GM12878 (cell line): ENCODE measurements around the gene ST8SIA3. TPM values are rescaled to one million over a fixed set of nuclear protein-coding genes. Genes with fewer than 3 reads are reported as not detected.

ENCODE experiments used
- ATAC-seq: fragments of 200-7000 bp; cut with Tn5 transposase; 3 replicates; pipeline ENCODE4 v1.9.1; 2020; ENCODE audit warnings: mild to moderate bottlenecking, moderate library complexity
- BruUV-seq: library from RNA; stranded (reverse); fragments of 400-500 nt; replicated peaks from 2 replicates; lab custom pipeline; 2021; lab: Mats Ljungman, UMichigan
- CTCF ChIA-PET: fragments of 300-600 bp; sonication (Branson Sonifier 250); formaldehyde crosslinking; extraction: SDS; loops from one replicate; lab custom pipeline; 2021; ENCODE audit warnings: inconsistent platforms; lab: Yijun Ruan, JAX
- POLR2A ChIA-PET: fragments of 350-600 bp; formaldehyde crosslinking; extraction: SDS; loops from one replicate; lab custom pipeline; 2021; ENCODE audit warnings: inconsistent platforms; lab: Charles Lee
- RAD21 ChIA-PET: fragments of 300-600 bp; sonication (Branson Sonifier 250); formaldehyde crosslinking; loops from one replicate; lab custom pipeline; 2023; ENCODE audit warnings: antibody characterized with exemption; ENCODE audit not compliant: unreplicated experiment; lab: Charles Lee
- SMC1A ChIA-PET: fragments of 300-600 bp; sonication (Branson Sonifier 250); formaldehyde crosslinking; loops from one replicate; lab custom pipeline; 2023; ENCODE audit not compliant: unreplicated experiment, uncharacterized antibody; lab: Charles Lee
- DNase-seq: peaks from one replicate; pipeline ENCODE4 v3.0.0-alpha.2; 2011; ENCODE audit warnings: low read depth, low spot score
- FAIRE-seq: peaks from 3 replicates; lab custom pipeline; 2011; peaks lifted over from hg19 to GRCh38; lab: Jason Lieb, UNC
- H2AFZ ChIP-seq: 2 replicates; pipeline ENCODE4 v1.6.0; 2011; ENCODE audit warnings: low read depth, low read length, control low read depth; ENCODE audit not compliant: control insufficient read depth
- H3K27ac ChIP-seq: 2 replicates; pipeline ENCODE4 v1.5.1; 2011; ENCODE audit warnings: control low read depth; ENCODE audit not compliant: control insufficient read depth, insufficient read depth
- H3K27me3 ChIP-seq, 2 experiments: replicated peaks in 1 of 2; 2 replicates each; pipeline versions ENCODE4 v1.6.0 to v1.6.1; 2011; ENCODE audit warnings: low read length in 1 of 2; ENCODE audit not compliant: control insufficient read depth in 2 of 2, insufficient read depth in 2 of 2
- H3K36me3 ChIP-seq, 2 experiments: 2 replicates each; pipeline ENCODE4 v1.5.1; 2011; ENCODE audit warnings: low read length in 1 of 2; ENCODE audit not compliant: control insufficient read depth in 2 of 2, insufficient read depth in 2 of 2
- H3K4me1 ChIP-seq: 2 replicates; pipeline ENCODE4 v1.6.1; 2011; ENCODE audit warnings: mild to moderate bottlenecking, low read length, moderate library complexity, mixed read lengths; ENCODE audit not compliant: control insufficient read depth, insufficient read depth
- H3K4me2 ChIP-seq: 2 replicates; pipeline ENCODE4 v1.6.0; 2011; ENCODE audit warnings: control low read depth; ENCODE audit not compliant: control insufficient read depth, insufficient read depth
- H3K4me3 ChIP-seq: fragments of 200-600 bp; sonication (generic); 2 replicates; pipeline ENCODE4 v1.5.1; 2016
- H3K79me2 ChIP-seq: 2 replicates; pipeline ENCODE4 v1.6.0; 2011; ENCODE audit warnings: low read length; ENCODE audit not compliant: control insufficient read depth, insufficient read depth
- H3K9ac ChIP-seq: 2 replicates; pipeline ENCODE4 v1.8.0; 2011; ENCODE audit warnings: low read length, control low read depth, mixed read lengths; ENCODE audit not compliant: control insufficient read depth, insufficient read depth
- H3K9me3 ChIP-seq: replicated peaks from 3 replicates; pipeline ENCODE4 v1.5.1; 2011; ENCODE audit warnings: mild to moderate bottlenecking, low read length; ENCODE audit not compliant: control insufficient read depth, insufficient read depth
- H4K20me1 ChIP-seq: 2 replicates; pipeline ENCODE4 v1.6.0; 2011; ENCODE audit not compliant: control insufficient read depth, insufficient read depth
- BACH1 ChIP-seq: fragments of 450-650 bp; IDR thresholded peaks from 2 replicates; pipeline ENCODE4 v1.6.1; 2017; ENCODE audit warnings: mild to moderate bottlenecking, borderline replicate concordance
- CBX5 ChIP-seq: sonication (generic); IDR thresholded peaks from 2 replicates; pipeline ENCODE4 v1.6.1; 2016; ENCODE audit warnings: low read depth, moderate library complexity, mild to moderate bottlenecking, inconsistent platforms
- CREB1 ChIP-seq: IDR thresholded peaks from 2 replicates; pipeline ENCODE4 v1.6.1; 2012; ENCODE audit warnings: low read depth, mild to moderate bottlenecking, inconsistent platforms
- GABPA ChIP-seq: IDR thresholded peaks from 2 replicates; pipeline ENCODE4 v1.6.1; 2014; ENCODE audit warnings: antibody characterized with exemption, low read depth, mild to moderate bottlenecking, inconsistent platforms
- GATAD2B ChIP-seq: fragments of 450-650 bp; conservative IDR thresholded peaks from 2 replicates; pipeline ENCODE4 v1.6.1; 2017; ENCODE audit warnings: low read depth, mild to moderate bottlenecking, moderate library complexity
- MTA3 ChIP-seq: IDR thresholded peaks from 2 replicates; pipeline ENCODE4 v1.6.1; 2012; ENCODE audit warnings: low read length, inconsistent platforms, borderline replicate concordance
- RUNX3 ChIP-seq: IDR thresholded peaks from 2 replicates; pipeline ENCODE4 v1.6.1; 2012; ENCODE audit warnings: low read length, inconsistent platforms
- SP1 ChIP-seq: IDR thresholded peaks from one replicate; pipeline ENCODE4 v1.6.1; 2011; ENCODE audit warnings: low read depth, low read length
- SREBF1 ChIP-seq: IDR thresholded peaks from 2 replicates; pipeline ENCODE4 v1.6.1; 2012; ENCODE audit warnings: mild to moderate bottlenecking, low read length
- TCF12 ChIP-seq: IDR thresholded peaks from 2 replicates; pipeline ENCODE4 v1.6.1; 2011; ENCODE audit warnings: low read depth, mild to moderate bottlenecking, low read length
- TCF3 ChIP-seq: IDR thresholded peaks from 2 replicates; pipeline ENCODE4 v1.6.1; 2012; ENCODE audit warnings: low read depth, mild to moderate bottlenecking, low read length, borderline replicate concordance; ENCODE audit not compliant: insufficient read depth
- WGBS: methylation state at CpG from one replicate; pipeline ENCODE4 v1.1.6; 2016; ENCODE audit warnings: low lambda C conversion rate; ENCODE audit not compliant: insufficient replicate concordance, insufficient coverage; ENCODE audit errors: missing lambda C conversion rate; 5-methylcytosine and 5-hydroxymethylcytosine counted together
- in situ Hi-C: fragments of 300-500 bp; cut with MboI; formaldehyde crosslinking; loops from 9 replicates; pipeline ENCODE4 v1.14.3; 2018; ENCODE audit warnings: mixed read lengths
- intact Hi-C: fragments of 100-400 bp; cut with micrococcal nuclease; formaldehyde crosslinking; loops from one replicate; pipeline ENCODE4 v1.14.2; 2022; ENCODE audit not compliant: unreplicated experiment
- polyA plus RNA-seq, 11 experiments: library from polyadenylated mRNA; depleted of rRNA in 4 of 11; unstranded in 6 of 11; stranded (reverse) in 5 of 11; fragments of >200 nt; fragmentation: Nextera tagmentation in 4 of 11; fragmentation: Illumina TruSeq in 1 of 11; extraction: Ambion mirVana in 4 of 11; extraction: Trizol in 1 of 11; gene quantifications; 1 replicate in 1 of 11; 2 replicates in 10 of 11; pipeline versions ENCODE4 v1.2.1 to v1.2.3, GENCODE V29; 2011 to 2016; ENCODE audit warnings: inconsistent platforms in 2 of 11, missing spikeins in 2 of 11, low read depth in 1 of 11
- total RNA-seq, 4 experiments: library from RNA; depleted of rRNA in 3 of 4; stranded (reverse); fragments of >200 nt in 3 of 4; fragmentation: Illumina TruSeq in 1 of 4; extraction: Trizol in 1 of 4; gene quantifications; 2 replicates each; pipeline versions ENCODE4 v1.2.1 to v1.2.3, GENCODE V29; 2013 to 2021
- TF ChIP-seq, protein P1 (sequence below): IDR thresholded peaks from 2 replicates; pipeline ENCODE4 v1.6.1; 2012; ENCODE audit warnings: low read depth, low read length, improper control_type of control experiment
- TF ChIP-seq, protein P2 (sequence below): fragments of 450-650 bp; IDR thresholded peaks from 2 replicates; pipeline ENCODE4 v1.6.1; 2016; ENCODE audit warnings: mild to moderate bottlenecking, moderate library complexity, borderline replicate concordance
- TF ChIP-seq, protein P3 (sequence below): fragments of 450-650 bp; IDR thresholded peaks from 2 replicates; pipeline ENCODE4 v1.6.1; 2017; ENCODE audit warnings: mild to moderate bottlenecking

Gene ST8SIA3
- total and polyA plus RNA-seq, 10 of the 15 experiments (the other 5 are each of a cell fraction or from before 2014, with no cell fraction given) = under 0.01 TPM; not detected in 9

DNA sequence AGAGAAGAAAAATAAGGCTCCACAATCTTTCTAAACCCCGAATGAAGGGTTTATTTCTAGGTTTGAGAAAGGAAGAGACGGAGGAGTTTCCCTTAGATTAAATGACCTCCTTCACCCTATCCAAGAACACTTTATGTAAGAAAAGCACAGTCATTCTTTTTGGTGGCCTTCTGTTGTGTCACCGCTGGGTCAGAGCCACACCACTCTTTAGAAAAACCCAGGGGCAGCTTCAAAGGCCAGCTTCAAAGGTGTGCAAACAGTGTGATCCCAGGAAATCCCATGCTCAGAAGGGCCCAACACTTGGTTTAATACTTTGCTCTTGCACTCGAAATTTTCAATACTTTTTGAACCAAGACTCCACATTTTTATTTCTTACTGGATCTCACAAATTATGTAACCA is 7.1 kb downstream of the ST8SIA3 start:
- Histone ChIP-seq H3K9ac (no peak overlapping the region), H2AFZ (no peak overlapping the region), H3K79me2 (no peaks in the 10 kb centered on the region), H3K9me3 (no peaks in the 10 kb centered on the region), H3K36me3 (no peaks in the 10 kb centered on the region), H3K27ac (no peak overlapping the region), H3K27me3 (no peaks in the 10 kb centered on the region; a peak in 1 of 4 replicates), H4K20me1 (no peaks in the 10 kb centered on the region), H3K4me3 (no peak overlapping the region), H3K4me2 (no peak overlapping the region), H3K4me1 (no peaks in the 10 kb centered on the region)
- TF ChIP-seq BACH1 (no peak), TCF3 (no peak), GATAD2B (no peak), TCF12 (no peak), CBX5 (no peak), GABPA (no peak), RUNX3 (no peak), SREBF1 (no peak), CREB1 (no peak), MTA3 (no peak), SP1 (no peak)
- TF ChIP-seq, protein P1, sequence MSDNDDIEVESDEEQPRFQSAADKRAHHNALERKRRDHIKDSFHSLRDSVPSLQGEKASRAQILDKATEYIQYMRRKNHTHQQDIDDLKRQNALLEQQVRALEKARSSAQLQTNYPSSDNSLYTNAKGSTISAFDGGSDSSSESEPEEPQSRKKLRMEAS = no peak
- TF ChIP-seq, protein P2, sequence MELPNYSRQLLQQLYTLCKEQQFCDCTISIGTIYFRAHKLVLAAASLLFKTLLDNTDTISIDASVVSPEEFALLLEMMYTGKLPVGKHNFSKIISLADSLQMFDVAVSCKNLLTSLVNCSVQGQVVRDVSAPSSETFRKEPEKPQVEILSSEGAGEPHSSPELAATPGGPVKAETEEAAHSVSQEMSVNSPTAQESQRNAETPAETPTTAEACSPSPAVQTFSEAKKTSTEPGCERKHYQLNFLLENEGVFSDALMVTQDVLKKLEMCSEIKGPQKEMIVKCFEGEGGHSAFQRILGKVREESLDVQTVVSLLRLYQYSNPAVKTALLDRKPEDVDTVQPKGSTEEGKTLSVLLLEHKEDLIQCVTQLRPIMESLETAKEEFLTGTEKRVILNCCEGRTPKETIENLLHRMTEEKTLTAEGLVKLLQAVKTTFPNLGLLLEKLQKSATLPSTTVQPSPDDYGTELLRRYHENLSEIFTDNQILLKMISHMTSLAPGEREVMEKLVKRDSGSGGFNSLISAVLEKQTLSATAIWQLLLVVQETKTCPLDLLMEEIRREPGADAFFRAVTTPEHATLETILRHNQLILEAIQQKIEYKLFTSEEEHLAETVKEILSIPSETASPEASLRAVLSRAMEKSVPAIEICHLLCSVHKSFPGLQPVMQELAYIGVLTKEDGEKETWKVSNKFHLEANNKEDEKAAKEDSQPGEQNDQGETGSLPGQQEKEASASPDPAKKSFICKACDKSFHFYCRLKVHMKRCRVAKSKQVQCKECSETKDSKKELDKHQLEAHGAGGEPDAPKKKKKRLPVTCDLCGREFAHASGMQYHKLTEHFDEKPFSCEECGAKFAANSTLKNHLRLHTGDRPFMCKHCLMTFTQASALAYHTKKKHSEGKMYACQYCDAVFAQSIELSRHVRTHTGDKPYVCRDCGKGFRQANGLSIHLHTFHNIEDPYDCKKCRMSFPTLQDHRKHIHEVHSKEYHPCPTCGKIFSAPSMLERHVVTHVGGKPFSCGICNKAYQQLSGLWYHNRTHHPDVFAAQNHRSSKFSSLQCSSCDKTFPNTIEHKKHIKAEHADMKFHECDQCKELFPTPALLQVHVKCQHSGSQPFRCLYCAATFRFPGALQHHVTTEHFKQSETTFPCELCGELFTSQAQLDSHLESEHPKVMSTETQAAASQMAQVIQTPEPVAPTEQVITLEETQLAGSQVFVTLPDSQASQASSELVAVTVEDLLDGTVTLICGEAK = no peak
- TF ChIP-seq, protein P3, sequence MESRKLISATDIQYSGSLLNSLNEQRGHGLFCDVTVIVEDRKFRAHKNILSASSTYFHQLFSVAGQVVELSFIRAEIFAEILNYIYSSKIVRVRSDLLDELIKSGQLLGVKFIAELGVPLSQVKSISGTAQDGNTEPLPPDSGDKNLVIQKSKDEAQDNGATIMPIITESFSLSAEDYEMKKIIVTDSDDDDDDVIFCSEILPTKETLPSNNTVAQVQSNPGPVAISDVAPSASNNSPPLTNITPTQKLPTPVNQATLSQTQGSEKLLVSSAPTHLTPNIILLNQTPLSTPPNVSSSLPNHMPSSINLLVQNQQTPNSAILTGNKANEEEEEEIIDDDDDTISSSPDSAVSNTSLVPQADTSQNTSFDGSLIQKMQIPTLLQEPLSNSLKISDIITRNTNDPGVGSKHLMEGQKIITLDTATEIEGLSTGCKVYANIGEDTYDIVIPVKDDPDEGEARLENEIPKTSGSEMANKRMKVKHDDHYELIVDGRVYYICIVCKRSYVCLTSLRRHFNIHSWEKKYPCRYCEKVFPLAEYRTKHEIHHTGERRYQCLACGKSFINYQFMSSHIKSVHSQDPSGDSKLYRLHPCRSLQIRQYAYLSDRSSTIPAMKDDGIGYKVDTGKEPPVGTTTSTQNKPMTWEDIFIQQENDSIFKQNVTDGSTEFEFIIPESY = no peak
- in situ Hi-C loops = no loop called here
- DNase-seq = no peak
- no peak for ATAC-seq
- WGBS = 24% methylated on average over 4 of the region's 4 CpGs
- intact Hi-C loops = no loop called here
- CTCF ChIA-PET = no interaction called here
- no peak for FAIRE-seq
- POLR2A ChIA-PET = no interaction called here
- SMC1A ChIA-PET = no interaction called here
- no TSS peak for BruUV-seq
- RAD21 ChIA-PET = no interaction called here
